ENCODE measurements around the gene CFAP46.

- TF ChIP-seq POLR2AphosphoS5 (IDR thresholded peaks at IDR 0.05; ENCODE audit: low read depth, low read length): no peak
- TF ChIP-seq, protein P1, sequence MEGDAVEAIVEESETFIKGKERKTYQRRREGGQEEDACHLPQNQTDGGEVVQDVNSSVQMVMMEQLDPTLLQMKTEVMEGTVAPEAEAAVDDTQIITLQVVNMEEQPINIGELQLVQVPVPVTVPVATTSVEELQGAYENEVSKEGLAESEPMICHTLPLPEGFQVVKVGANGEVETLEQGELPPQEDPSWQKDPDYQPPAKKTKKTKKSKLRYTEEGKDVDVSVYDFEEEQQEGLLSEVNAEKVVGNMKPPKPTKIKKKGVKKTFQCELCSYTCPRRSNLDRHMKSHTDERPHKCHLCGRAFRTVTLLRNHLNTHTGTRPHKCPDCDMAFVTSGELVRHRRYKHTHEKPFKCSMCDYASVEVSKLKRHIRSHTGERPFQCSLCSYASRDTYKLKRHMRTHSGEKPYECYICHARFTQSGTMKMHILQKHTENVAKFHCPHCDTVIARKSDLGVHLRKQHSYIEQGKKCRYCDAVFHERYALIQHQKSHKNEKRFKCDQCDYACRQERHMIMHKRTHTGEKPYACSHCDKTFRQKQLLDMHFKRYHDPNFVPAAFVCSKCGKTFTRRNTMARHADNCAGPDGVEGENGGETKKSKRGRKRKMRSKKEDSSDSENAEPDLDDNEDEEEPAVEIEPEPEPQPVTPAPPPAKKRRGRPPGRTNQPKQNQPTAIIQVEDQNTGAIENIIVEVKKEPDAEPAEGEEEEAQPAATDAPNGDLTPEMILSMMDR (IDR thresholded peaks at IDR 0.05): no peak
- no peak for TF ChIP-seq SIN3A (IDR thresholded peaks at IDR 0.05; ENCODE audit: borderline replicate concordance, insufficient read depth, low read depth, low read length)
- TF ChIP-seq TCF7L2 (IDR thresholded peaks at IDR 0.05; ENCODE audit: low read depth, low read length): no peak
- no peak for TF ChIP-seq REST (IDR thresholded peaks at IDR 0.05; ENCODE audit: insufficient read depth in 1 of 2, low read depth in 2 of 2, low read length in 1 of 2)
Observed at GRCh38 chr10:132876131-132876860, 66.1 kb downstream of the CFAP46 start.

Data from Panc1 (cell line).